ENCODE measurements around the gene DNAJB5. TPM values are rescaled to one million over a fixed set of nuclear protein-coding genes. Genes with fewer than 3 reads are reported as not detected.

DNAJB5 gene
- total and polyA plus RNA-seq, 9 of the 15 experiments (the other 6 are each of a cell fraction or from before 2014, with no cell fraction given) = 0.15 to 7.4 (median 3.7) TPM

DNA sequence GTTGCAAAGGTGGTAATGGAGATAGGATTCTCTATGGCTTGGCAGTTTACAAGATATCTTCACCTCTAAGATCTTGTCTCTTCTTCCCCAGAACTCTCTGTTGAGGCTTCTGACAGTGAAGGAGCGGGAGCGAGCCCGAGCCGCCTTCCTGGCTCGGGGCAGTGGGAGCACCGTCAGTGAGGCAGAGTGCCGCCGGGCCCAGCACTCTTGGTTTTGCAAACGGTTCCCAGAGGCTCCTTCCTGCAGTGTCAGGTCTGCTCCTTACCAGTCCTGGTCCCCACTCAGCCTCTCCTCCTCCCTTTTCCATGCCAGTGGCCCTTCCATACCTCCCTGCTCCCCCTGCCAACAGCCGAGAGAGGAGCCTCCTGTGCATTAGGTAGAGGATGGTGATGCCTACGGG lies 12.6 kb upstream of the DNAJB5 start (continued):
- TF ChIP-seq ILF3 (IDR thresholded peaks at IDR 0.05; ENCODE audit: borderline replicate concordance) = no peak

DNA sequence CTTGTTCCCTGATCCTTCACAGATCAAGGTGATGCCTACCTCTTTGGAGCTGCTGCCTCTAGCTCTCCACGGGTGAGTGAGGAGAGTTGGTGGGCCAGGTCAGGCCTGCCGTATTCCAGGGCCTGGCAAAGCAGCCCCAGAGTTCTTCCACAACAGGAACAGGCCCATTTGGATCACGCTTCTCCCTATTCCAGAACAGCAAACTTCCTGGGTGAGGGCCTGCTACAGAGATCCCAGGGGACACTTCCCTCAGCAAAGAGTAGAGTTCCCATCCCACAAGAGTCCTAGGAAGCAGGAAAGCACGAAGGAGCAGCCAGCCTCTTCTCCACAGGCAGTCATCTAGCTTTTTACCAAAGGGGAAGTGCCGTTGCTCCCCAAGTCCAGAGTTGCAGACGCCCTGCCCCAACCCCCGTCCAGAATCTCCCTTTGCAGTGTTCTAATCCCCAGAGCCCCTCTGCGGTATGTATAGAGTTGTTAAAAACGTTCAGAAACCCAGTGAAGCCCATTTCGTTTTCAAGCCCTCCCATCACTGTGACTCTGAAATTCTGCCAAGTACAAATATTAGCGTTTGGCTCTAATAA lies 9.3 kb upstream of the DNAJB5 start:
- ChIA-PET CTCF (ENCODE audit: low intra/inter-chr PET ratio) (no interaction called here), POLR2A (no interaction called here)
- Histone ChIP-seq H4K20me1 (replicated peaks; ENCODE audit: control insufficient read depth, insufficient read depth, low read length) (no peaks in the 10 kb centered on the region), H3K9me1 (ENCODE audit: control insufficient read depth, insufficient read depth, low read length) (no peaks in the 10 kb centered on the region), H3K79me2 (ENCODE audit: control insufficient read depth, insufficient read depth, low read length) (no peaks in the 10 kb centered on the region), H3K27me3 (ENCODE audit: control insufficient read depth in 2 of 2, insufficient read depth in 2 of 2, low read length in 2 of 2) (peaks cover 8 to 56% of the 10 kb centered on the region in 2 experiments; a peak in 4 of 5 replicates), H3K4me2 (ENCODE audit: insufficient read depth, low read length) (no peak overlapping the region), H3K27ac (ENCODE audit: extremely low read depth, low read depth, low read length) (no peak overlapping the region), H2AFZ (ENCODE audit: low read depth, low read length) (no peak overlapping the region), H3K9me3 (replicated peaks; ENCODE audit: control insufficient read depth, insufficient read depth, low read depth, low read length) (no peaks in the 10 kb centered on the region), H3K36me3 (ENCODE audit: control insufficient read depth, insufficient read depth, low read length) (no peaks in the 10 kb centered on the region), H3K4me3 (no peak overlapping the region), H3K4me1 (replicated peaks in 1 of 2; ENCODE audit: control insufficient read depth in 2 of 2, insufficient read depth in 2 of 2, low read length in 2 of 2) (no peaks in the 10 kb centered on the region), H3K9ac (ENCODE audit: insufficient read depth in 1 of 2, low read depth in 2 of 2, low read length in 2 of 2) (no peak overlapping the region)
- WGBS (ENCODE audit: insufficient coverage, low coverage, missing lambda C conversion rate) = 0% methylated on average over 11 of the region's 11 CpGs
- intact Hi-C loops (cut with micrococcal nuclease) (no loop called here), in situ Hi-C loops (cut with MboI) (loop anchor here (5.0 kb wide), 1 partner anchor 73 kb away; no protein-coding TSS in a partner anchor)
- BruUV-seq (replicated peaks) = no TSS peak
- FAIRE-seq = no peak
- no peak for ATAC-seq
- TF ChIP-seq MBD2 (IDR thresholded peaks at IDR 0.05; ENCODE audit: borderline replicate concordance, low read depth) = no peak
- no peak for TF ChIP-seq NBN (IDR thresholded peaks at IDR 0.05; ENCODE audit: low read depth)
- DNase-seq (ENCODE audit: extremely low read depth in 1 of 4, low spot score in 3 of 4) = no peak

- H3K27me3 ChIP-seq (ENCODE audit: control insufficient read depth in 2 of 2, insufficient read depth in 2 of 2, low read length in 2 of 2) = peaks cover 5 to 42% of the 10 kb centered on the region in 2 experiments; a peak in 3 of 5 replicates
- in situ Hi-C loops (cut with MboI) (loop anchor here (5.0 kb wide), 1 partner anchor 75 kb away; no protein-coding TSS in a partner anchor), intact Hi-C loops (cut with micrococcal nuclease) (no loop called here)
- DNase-seq (ENCODE audit: extremely low read depth in 1 of 4, low spot score in 3 of 4) = no peak
- FAIRE-seq = no peak
- ATAC-seq = no peak
- H3K4me2 ChIP-seq (ENCODE audit: insufficient read depth, low read length) = no peak overlapping the region
- H4K20me1 ChIP-seq (replicated peaks; ENCODE audit: control insufficient read depth, insufficient read depth, low read length) = no peaks in the 10 kb centered on the region
- no peaks in the 10 kb centered on the region for H3K9me1 ChIP-seq (ENCODE audit: control insufficient read depth, insufficient read depth, low read length)
- no peak overlapping the region for H3K27ac ChIP-seq (ENCODE audit: extremely low read depth, low read depth, low read length)
- CTCF ChIA-PET (ENCODE audit: low intra/inter-chr PET ratio) = no interaction called here
- no peak overlapping the region for H3K4me3 ChIP-seq
- H3K4me1 ChIP-seq (replicated peaks in 1 of 2; ENCODE audit: control insufficient read depth in 2 of 2, insufficient read depth in 2 of 2, low read length in 2 of 2) = peaks cover 0 to 2% of the 10 kb centered on the region in 2 experiments; a peak in 1 of 5 replicates
- no peak overlapping the region for H2AFZ ChIP-seq (ENCODE audit: low read depth, low read length)
- TF ChIP-seq THRAP3 (IDR thresholded peaks at IDR 0.05; ENCODE audit: borderline replicate concordance) (no peak), ZNF277 (CRISPR knock-in tag; IDR thresholded peaks at IDR 0.05; ENCODE audit: borderline replicate concordance) (no peak), ZNF583 (CRISPR knock-in tag; IDR thresholded peaks at IDR 0.05) (no peak), ZNF124 (CRISPR knock-in tag; IDR thresholded peaks at IDR 0.05) (no peak), KAT2B (IDR thresholded peaks at IDR 0.05; ENCODE audit: low read depth, low read length) (no peak), TARDBP (IDR thresholded peaks at IDR 0.05) (no peak), GATAD2A (IDR thresholded peaks at IDR 0.05) (no peak), POLR2G (IDR thresholded peaks at IDR 0.05; ENCODE audit: low read depth, low read length) (no peak)
- H3K79me2 ChIP-seq (ENCODE audit: control insufficient read depth, insufficient read depth, low read length) = no peaks in the 10 kb centered on the region
- H3K9me3 ChIP-seq (replicated peaks; ENCODE audit: control insufficient read depth, insufficient read depth, low read depth, low read length) = no peaks in the 10 kb centered on the region
- WGBS (ENCODE audit: insufficient coverage, low coverage, missing lambda C conversion rate) = 2% methylated on average over 7 of the region's 7 CpGs
- POLR2A ChIA-PET = no interaction called here
- no peak overlapping the region for H3K9ac ChIP-seq (ENCODE audit: insufficient read depth in 1 of 2, low read depth in 2 of 2, low read length in 2 of 2)
- H3K36me3 ChIP-seq (ENCODE audit: control insufficient read depth, insufficient read depth, low read length) = no peaks in the 10 kb centered on the region
- no TSS peak for BruUV-seq (replicated peaks)
Observed at GRCh38 chr9:34982361-34982760, 7.2 kb upstream of the DNAJB5 start.
